Left lung (tissue), 10 donors: Measurements from ENCODE around the gene R3HCC1L. TPM values are rescaled to one million over a fixed set of nuclear protein-coding genes. Genes with fewer than 3 reads are reported as not detected.

Source experiments
- ATAC-seq: fragments of 200-7000 bp; cut with Tn5 transposase; one replicate; pipeline ENCODE4 v1.9.1; 2020; ENCODE audit warnings: moderate library complexity
- DNase-seq, 4 donors: peaks; one replicate each; pipeline ENCODE4 v3.0.0-alpha.2; 2013 to 2020
- H3K27ac ChIP-seq, 2 donors: fragments of 200-600 bp; sonication (generic) in 1 of 2; one replicate each; pipeline versions ENCODE4 v1.5.0 to v1.8.0; 2020 to 2021
- H3K27me3 ChIP-seq, 2 donors: fragments of 200-600 bp; sonication (generic) in 1 of 2; one replicate each; pipeline versions ENCODE4 v1.5.0 to v1.8.0; 2020 to 2021
- H3K36me3 ChIP-seq, 2 donors: fragments of 200-600 bp; sonication (generic) in 1 of 2; one replicate each; pipeline versions ENCODE4 v1.5.0 to v1.8.0; 2020 to 2021
- H3K4me1 ChIP-seq, 2 donors: fragments of 200-600 bp; one replicate each; pipeline ENCODE4 v1.8.0; 2021
- H3K4me3 ChIP-seq, 2 donors: fragments of 200-600 bp; sonication (generic) in 1 of 2; one replicate each; pipeline versions ENCODE4 v1.5.0 to v1.8.0; 2020 to 2021; ENCODE audit warnings: mild to moderate bottlenecking in 1 of 2
- H3K9me3 ChIP-seq, 2 donors: fragments of 200-600 bp; sonication (generic) in 1 of 2; one replicate each; pipeline versions ENCODE4 v1.5.0 to v1.8.0; 2020 to 2021
- intact Hi-C, 2 donors: fragments of 100-400 bp; cut with DNase I; formaldehyde crosslinking; loops; one replicate each; pipeline versions ENCODE4 v1.11.2 to v1.14.2; 2022
- polyA plus RNA-seq, 6 donors: library from polyadenylated mRNA; unstranded; fragments of 120-200 nt; gene quantifications; one replicate each; pipeline ENCODE4 v1.2.1, GENCODE V29; 2013; ENCODE audit not compliant: insufficient read length in 6 of 6
- total RNA-seq, 2 donors: library from RNA; stranded (reverse); fragmentation: NEBNext Ultra II Directional; extraction: Animal tissue kit (Norgen Biotek cat#: 25700); gene quantifications; one replicate each; pipeline ENCODE4 v1.2.1, GENCODE V29; 2021
- TF ChIP-seq, protein P1 (sequence below), 2 donors: fragments of 200-600 bp; sonication (generic) in 1 of 2; IDR thresholded peaks; one replicate each; pipeline versions ENCODE4 v1.5.0 to v1.8.0; 2021; ENCODE audit warnings: antibody characterized with exemption in 2 of 2
- donor health status: DM: no; HTN: yes; CAD: no.
- donor health status: DM: no; HTN: no; CAD: no.

Gene R3HCC1L
- total and polyA plus RNA-seq, 8 donors: 10.3 to 24.1 (median 18.5) TPM

DNA sequence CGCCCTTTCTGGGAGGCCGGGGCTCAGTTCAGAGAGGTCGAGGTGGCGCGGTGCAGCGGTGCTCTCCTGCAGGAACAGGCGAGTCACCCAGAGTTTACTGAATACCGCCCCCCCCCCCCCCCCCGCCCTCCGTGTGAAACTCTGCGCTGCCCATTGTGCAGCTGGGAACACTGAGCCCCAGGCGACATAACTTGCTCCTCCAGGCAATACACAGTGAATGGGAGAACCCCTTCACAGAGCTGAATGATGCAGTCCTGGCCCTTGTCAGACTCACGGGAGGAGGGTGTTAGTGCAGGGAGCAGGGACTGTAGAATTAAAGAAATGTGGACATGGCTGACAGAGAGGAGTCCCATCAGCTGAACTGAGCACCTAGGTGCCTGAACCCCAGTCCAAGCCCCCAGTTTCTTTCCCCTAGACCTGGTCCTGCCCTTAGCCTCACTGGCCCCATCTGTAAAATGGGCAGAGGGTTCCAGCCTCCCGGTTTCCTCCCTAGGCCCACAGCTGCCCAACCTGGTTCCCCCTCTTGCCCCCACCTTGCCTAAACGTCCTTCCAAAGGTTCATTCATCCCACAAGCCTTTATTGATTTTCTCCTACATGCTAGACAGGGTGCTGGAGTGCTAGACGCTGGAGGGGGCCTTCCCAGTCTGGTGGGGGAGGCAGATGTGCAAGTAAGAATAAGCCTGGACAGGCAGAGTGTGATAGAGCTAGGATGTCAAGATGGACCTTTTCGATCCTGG is 134.4 kb downstream of the R3HCC1L start:
- intact Hi-C loops: no loop called here
- ATAC-seq (peak; percentile 26), DNase-seq (no peak)
- no peaks in the 10 kb centered on the region for H3K9me3 ChIP-seq
- TF ChIP-seq, protein P1, sequence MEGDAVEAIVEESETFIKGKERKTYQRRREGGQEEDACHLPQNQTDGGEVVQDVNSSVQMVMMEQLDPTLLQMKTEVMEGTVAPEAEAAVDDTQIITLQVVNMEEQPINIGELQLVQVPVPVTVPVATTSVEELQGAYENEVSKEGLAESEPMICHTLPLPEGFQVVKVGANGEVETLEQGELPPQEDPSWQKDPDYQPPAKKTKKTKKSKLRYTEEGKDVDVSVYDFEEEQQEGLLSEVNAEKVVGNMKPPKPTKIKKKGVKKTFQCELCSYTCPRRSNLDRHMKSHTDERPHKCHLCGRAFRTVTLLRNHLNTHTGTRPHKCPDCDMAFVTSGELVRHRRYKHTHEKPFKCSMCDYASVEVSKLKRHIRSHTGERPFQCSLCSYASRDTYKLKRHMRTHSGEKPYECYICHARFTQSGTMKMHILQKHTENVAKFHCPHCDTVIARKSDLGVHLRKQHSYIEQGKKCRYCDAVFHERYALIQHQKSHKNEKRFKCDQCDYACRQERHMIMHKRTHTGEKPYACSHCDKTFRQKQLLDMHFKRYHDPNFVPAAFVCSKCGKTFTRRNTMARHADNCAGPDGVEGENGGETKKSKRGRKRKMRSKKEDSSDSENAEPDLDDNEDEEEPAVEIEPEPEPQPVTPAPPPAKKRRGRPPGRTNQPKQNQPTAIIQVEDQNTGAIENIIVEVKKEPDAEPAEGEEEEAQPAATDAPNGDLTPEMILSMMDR (IDR thresholded peaks at IDR 0.05): no peak
- H3K36me3 ChIP-seq: no peaks in the 10 kb centered on the region
- H3K4me1 ChIP-seq: peaks cover 15 to 22% of the 10 kb centered on the region in 2 donors
- H3K27me3 ChIP-seq: peaks cover 0 to 33% of the 10 kb centered on the region in 2 donors
- peak overlapping the region; percentile 28 to 40 for H3K4me3 ChIP-seq
- peak overlapping the region; percentile 27 to 48 for H3K27ac ChIP-seq

DNA sequence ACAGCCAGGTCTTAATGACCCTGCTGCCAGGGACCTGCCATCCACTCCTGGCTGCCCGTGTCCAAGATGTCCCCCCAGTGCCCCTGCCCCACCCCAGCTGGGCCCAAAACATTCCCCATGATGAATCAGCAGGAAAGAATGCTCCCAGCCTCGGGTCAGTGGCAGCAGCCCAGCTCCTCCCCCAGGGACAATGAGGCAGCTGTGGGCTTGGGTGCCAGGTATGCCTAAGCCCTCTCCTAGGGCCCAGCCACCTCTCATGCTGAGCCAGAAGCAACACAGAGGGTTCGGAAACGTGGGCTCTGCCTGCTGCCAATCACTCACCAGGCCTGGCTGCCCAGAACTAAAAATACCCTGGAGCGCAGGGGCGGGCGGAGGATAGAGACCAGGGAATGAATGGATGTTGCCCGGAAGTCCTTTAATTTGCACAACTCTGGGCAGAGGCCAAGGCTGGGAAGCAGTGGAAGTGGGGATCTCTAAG is 135.0 kb downstream of the R3HCC1L start:
- no peaks in the 10 kb centered on the region for H3K36me3 ChIP-seq
- H3K4me3 ChIP-seq: no peak overlapping the region
- peaks cover 0 to 33% of the 10 kb centered on the region in 2 donors for H3K27me3 ChIP-seq
- no peaks in the 10 kb centered on the region for H3K9me3 ChIP-seq
- peak overlapping the region in 1 of 2 donors; percentile 3 for H3K27ac ChIP-seq
- peaks cover 15 to 22% of the 10 kb centered on the region in 2 donors for H3K4me1 ChIP-seq
- DNase-seq (peak in 2 of 4 donors; percentile 44 to 82), ATAC-seq (peak; percentile 84)
- intact Hi-C loops: no loop called here
- TF ChIP-seq, protein P1 (IDR thresholded peaks at IDR 0.05): no peak

DNA sequence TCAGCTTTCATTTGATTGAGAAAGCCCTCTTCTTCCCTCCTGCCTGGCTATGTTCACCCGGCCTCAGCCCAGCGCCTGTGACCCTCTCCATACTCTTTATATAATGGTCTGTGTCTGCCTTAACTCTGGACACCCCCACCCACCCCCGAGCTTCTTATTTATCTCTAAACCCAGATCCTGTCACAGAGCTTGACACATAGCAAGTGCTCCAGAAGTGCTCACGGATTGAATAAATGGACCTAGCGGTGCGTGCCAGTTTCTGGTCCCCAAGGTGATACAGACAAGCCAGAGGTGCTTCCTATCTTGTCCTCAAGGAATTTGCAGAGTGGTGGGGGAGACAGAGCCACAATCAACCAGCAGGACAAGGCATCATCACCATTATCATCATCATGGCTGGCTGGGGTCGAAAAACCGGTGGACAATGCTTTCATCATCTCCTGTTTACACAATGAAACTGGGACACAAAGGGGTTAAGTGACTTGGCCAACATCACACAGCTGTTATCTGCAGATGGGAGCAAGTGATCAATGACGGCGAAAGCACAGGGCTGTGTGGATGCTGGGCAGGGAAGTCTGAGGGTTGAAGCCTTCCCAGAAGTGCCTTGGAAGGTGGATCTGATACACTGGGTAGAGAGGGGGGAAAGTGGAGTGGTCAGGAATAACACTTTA is 135.8 kb downstream of the R3HCC1L start:
- Histone ChIP-seq H3K4me1 (peaks cover 15 to 22% of the 10 kb centered on the region in 2 donors), H3K36me3 (no peaks in the 10 kb centered on the region), H3K9me3 (no peaks in the 10 kb centered on the region), H3K27me3 (peaks cover 0 to 33% of the 10 kb centered on the region in 2 donors), H3K27ac (no peak overlapping the region), H3K4me3 (no peak overlapping the region)
- TF ChIP-seq, protein P1 (IDR thresholded peaks at IDR 0.05): no peak
- DNase-seq (no peak), ATAC-seq (no peak)
- intact Hi-C loops: no loop called here

DNA sequence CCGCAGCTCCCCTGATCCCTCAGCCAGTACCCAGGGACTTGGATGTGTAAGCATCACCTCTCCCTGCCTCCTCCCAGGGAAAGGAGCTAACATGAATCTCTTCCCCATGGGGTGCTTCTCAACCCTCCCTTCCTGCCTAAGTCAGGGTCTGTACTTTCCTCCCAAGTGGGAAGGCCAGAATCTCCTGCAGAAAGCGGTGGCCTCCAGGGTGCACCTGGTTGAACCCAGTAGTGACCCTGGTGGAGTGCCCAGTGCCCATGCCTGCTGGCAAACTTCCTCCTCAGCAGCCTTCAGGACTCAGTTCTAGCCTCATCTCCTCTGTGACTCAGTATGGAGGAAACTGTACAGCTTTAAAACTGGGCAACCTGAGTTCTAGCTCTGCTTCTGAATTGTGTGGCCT is 136.3 kb downstream of the R3HCC1L start:
- H3K9me3 ChIP-seq: no peaks in the 10 kb centered on the region
- DNase-seq (no peak), ATAC-seq (no peak)
- intact Hi-C loops: no loop called here
- TF ChIP-seq, protein P1 (IDR thresholded peaks at IDR 0.05): no peak
- H3K27ac ChIP-seq: no peak overlapping the region
- H3K4me1 ChIP-seq: peaks cover 15 to 22% of the 10 kb centered on the region in 2 donors
- no peaks in the 10 kb centered on the region for H3K36me3 ChIP-seq
- H3K4me3 ChIP-seq: no peak overlapping the region
- peaks cover 0 to 33% of the 10 kb centered on the region in 2 donors for H3K27me3 ChIP-seq

DNA sequence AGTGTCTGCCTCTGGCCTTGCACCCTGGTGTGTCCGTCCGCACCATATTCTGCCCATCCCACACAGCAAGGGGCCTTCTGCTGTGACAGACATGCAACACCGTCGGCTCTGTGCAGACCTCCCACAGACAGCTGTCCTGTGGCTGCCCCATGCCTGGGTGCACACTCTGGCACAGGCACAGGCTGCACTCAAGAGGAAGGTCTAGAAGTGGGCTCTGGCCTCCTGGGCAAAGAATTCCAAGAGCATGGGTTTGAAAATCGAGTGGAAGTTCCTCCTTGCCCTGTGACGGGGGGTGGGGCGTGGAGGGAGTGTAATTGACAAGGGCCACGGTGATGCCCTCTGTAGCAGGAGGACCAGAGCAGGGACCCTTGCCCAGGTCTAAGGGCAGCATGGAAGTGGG is 137.8 kb downstream of the R3HCC1L start:
- ATAC-seq: no peak
- peaks cover 15 to 22% of the 10 kb centered on the region in 2 donors for H3K4me1 ChIP-seq
- DNase-seq: no peak
- no peaks in the 10 kb centered on the region for H3K9me3 ChIP-seq
- TF ChIP-seq, protein P1 (IDR thresholded peaks at IDR 0.05): no peak
- no peak overlapping the region for H3K27ac ChIP-seq
- intact Hi-C loops: no loop called here
- H3K27me3 ChIP-seq: peaks cover 0 to 19% of the 10 kb centered on the region in 2 donors
- no peaks in the 10 kb centered on the region for H3K36me3 ChIP-seq
- H3K4me3 ChIP-seq: no peak overlapping the region
